GM18511 (cell line): ENCODE measurements around the gene CLASP1.
"Not testable (repeated sequence)": the region's sequence is repeated elsewhere in the genome, so short reads cannot be mapped to it uniquely, and the experiment has no call there.

Experiments
- ATAC-seq: cut with Tn5 transposase; IDR thresholded peaks from one replicate; pipeline ENCODE4 v1.9.1; 2021; ENCODE audit warnings: mild to moderate bottlenecking, moderate library complexity; ENCODE audit not compliant: unreplicated experiment

CLASP1 gene

GRCh38 chr2:121626777-121627524 is 22.3 kb downstream of the CLASP1 start:
- ATAC-seq: no peak

DNA sequence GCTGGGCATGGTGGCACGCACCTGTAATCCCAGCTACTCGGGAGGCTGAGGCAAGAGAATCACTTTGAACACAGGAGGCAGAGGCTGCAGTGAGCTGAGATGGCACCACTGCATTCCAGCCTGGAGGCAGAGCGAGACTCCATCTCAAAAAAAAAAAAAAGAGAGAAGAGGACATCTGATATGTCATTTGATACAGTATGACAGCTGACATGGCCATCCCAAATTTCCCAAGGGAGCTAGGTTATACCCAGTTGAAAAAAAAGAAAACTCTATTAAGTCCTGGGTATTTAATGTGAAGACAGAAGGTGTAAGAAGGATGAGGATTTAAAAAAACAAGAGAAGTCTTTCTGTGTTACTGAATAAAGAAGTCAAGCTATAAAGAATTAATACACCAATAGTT is 23.3 kb downstream of the CLASP1 start:
- no peak for ATAC-seq

DNA sequence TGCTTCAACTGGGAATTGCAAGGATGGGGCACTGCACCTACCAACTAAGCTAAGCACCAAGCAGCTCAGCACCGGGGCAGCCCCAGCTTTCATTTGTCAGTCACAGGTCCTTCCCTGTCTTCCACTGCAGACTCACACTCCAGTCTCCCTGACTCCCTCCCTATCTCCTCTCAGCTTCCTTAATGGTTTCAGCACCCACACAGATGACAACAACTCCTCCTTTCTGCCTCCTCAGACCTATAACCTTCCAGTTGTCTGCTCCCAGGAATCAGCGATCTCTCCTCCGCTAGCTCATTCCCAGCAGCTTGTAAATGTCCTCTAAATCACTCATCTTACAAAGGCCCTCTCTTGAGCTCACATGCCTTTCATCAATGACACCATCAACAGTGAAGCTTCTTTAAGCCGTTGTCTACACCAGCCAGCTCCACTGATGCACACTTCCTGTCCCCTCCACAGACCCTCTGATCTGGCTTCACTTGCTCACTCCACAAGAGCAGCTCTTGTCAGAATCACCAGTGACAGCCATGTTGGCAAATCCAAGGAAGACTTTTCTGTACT is 32.1 kb downstream of the CLASP1 start:
- ATAC-seq: peak; percentile 70

GRCh38 chr2:121613774-121614173 is 35.5 kb downstream of the CLASP1 start:
- ATAC-seq: no peak

GRCh38 chr2:121613152-121613551 is 36.1 kb downstream of the CLASP1 start:
- no peak for ATAC-seq

GRCh38 chr2:121611730-121612705 is 37.2 kb downstream of the CLASP1 start:
- no peak for ATAC-seq

- ATAC-seq: not testable (repeated sequence)
Measured at GRCh38 chr2:121611048-121611649, 38.1 kb downstream of the CLASP1 start.

- not testable (repeated sequence) for ATAC-seq
Measured at GRCh38 chr2:121610487-121610874, 38.8 kb downstream of the CLASP1 start.

GRCh38 chr2:121608967-121609366 is 40.3 kb downstream of the CLASP1 start:
- no peak for ATAC-seq

- no peak for ATAC-seq
Measured at GRCh38 chr2:121608367-121608766, 40.9 kb downstream of the CLASP1 start.

GRCh38 chr2:121605820-121606733 is 43.2 kb downstream of the CLASP1 start:
- no peak for ATAC-seq

DNA sequence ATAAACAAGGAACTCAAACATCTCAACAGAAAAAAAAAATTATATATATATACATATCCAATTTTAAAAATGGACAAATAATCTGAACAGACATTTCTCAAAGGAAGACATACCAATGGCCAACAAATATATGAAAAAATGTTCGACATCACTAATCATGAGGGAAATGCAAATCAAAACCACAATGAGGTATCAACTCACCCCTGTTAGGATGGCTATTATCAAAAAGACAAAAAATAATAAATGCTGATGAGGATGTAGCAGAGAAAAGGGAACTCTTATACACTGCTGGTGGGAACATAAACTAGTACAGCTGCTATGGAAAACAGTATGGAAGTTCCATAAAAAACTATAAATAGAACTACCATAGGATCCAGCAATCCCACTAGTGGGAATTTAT is 46.1 kb downstream of the CLASP1 start:
- ATAC-seq: no peak

GRCh38 chr2:121599963-121600651 is 49.2 kb downstream of the CLASP1 start:
- ATAC-seq: peak; percentile 39

GRCh38 chr2:121598087-121598486 is 51.2 kb downstream of the CLASP1 start:
- ATAC-seq: no peak

DNA sequence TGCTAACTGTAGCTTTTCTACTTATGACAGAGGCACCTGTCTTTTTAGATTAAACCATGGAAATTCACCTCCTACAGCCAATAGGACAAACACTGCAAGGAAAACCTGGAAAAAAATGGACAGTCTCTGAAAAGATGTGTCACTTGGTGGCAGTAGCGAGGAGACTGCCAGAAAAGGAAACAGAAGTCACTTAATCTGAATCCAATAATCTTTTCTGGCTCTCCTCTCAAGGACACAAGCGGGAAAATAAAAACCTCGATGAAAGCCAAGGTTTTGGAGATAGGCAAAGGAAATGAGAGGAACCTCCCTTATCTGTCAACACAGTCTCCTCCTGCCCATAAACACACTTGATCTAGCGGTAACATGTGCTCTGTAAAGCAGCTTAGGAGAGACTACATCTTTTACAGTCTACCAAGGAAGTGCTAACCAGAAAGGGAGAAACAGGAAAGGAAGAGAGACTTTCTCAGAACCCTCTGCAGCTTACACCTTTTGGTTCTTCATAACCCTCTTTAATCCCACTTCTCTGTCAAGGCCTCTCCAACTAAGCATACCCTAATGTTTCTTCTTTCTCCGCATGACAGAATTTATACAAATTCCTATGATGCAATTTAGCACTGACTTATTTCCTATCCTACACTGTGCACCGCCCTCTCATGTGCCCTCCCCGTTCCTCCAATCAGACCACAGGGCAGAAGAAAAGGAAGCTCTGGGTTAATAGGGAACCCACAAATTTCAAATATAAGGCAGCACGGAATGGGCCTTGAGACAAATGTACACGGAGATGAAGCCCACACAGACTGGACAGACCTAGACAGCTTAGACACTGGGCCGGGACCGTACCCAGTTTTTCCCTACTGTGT is 52.8 kb downstream of the CLASP1 start:
- ATAC-seq: peak; percentile 75

GRCh38 chr2:121595012-121595891 is 54.0 kb downstream of the CLASP1 start:
- ATAC-seq: peak; percentile 39

GRCh38 chr2:121591199-121591598 is 58.1 kb downstream of the CLASP1 start:
- ATAC-seq: no peak

DNA sequence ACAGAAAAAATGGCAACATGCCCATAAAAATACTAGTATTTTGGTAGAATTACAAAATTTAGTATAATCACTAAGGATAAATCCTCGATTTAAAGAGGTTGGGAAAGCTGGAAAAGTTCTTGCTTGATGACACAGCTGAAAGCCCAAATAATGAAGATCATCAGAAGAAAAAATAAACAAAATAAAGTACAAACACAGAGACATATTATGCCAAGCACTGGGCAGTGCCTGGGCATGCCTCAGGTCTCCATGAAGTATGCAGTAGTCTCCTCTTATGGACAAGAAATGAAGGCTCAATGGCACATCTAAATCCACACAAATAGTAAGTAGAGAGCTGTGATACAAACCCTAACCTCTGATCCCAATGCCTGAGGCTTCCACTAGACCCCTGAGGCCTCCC is 60.9 kb downstream of the CLASP1 start:
- no peak for ATAC-seq
